B cell (primary cell): ENCODE results near the gene LRCH1. TPM values are rescaled to one million over a fixed set of nuclear protein-coding genes. Genes with fewer than 3 reads are reported as not detected.
A peak's percentile ranks its signal among the peaks of the same experiment; 100 is the strongest.

Experiments used
- ATAC-seq: fragments of 200-7000 bp; cut with Tn5 transposase; one replicate; pipeline ENCODE4 v1.10.0; 2021; ENCODE audit warnings: low read depth, mild to moderate bottlenecking, moderate number of reproducible peaks, moderate library complexity
- CTCF ChIA-PET: fragments of 350-600 bp; sonication (Branson Sonifier 250); formaldehyde crosslinking; loops from one replicate; lab custom pipeline; 2021; ENCODE audit warnings: antibody characterized with exemption, inconsistent platforms; lab: Charles Lee
- POLR2A ChIA-PET: fragments of 350-600 bp; sonication (Branson Sonifier 250); formaldehyde crosslinking; loops from one replicate; lab custom pipeline; 2021; ENCODE audit warnings: antibody characterized with exemption; lab: Charles Lee
- DNase-seq: peaks from one replicate; pipeline ENCODE4 v3.0.0; 2013
- H2AFZ ChIP-seq: 2 replicates; pipeline ENCODE4 v1.6.1; 2012; ENCODE audit warnings: mild to moderate bottlenecking, low read depth, low read length; ENCODE audit not compliant: insufficient read depth, poor library complexity, severe bottlenecking
- H3K27ac ChIP-seq, 2 donors: 1 replicate in 1 of 2; 2 replicates in 1 of 2; pipeline ENCODE4 v1.5.1; 2012 to 2013; ENCODE audit warnings: low read length in 2 of 2, mild to moderate bottlenecking in 2 of 2, moderate library complexity in 1 of 2
- H3K27me3 ChIP-seq, 4 experiments: fragments of 200-600 bp in 1 of 4; sonication (generic) in 1 of 4; replicated peaks in 1 of 4; 1 replicate in 2 of 4; 2 replicates in 2 of 4; pipeline versions ENCODE4 v1.6.1 to v1.7.0; 2013 to 2016; ENCODE audit warnings: low read length in 3 of 4, mild to moderate bottlenecking in 2 of 4, mixed read lengths in 1 of 4, moderate library complexity in 1 of 4; ENCODE audit not compliant: insufficient read depth in 4 of 4, control insufficient read depth in 3 of 4; ENCODE audit errors: control extremely low read depth in 1 of 4
- H3K36me3 ChIP-seq, 2 experiments: replicated peaks in 1 of 2; 1 replicate in 1 of 2; 2 replicates in 1 of 2; pipeline versions ENCODE4 v1.6.1 to v1.7.1; 2013; ENCODE audit warnings: low read length in 1 of 2; ENCODE audit not compliant: insufficient read depth in 2 of 2, control insufficient read depth in 1 of 2; ENCODE audit errors: control extremely low read depth in 1 of 2, extremely low read depth in 1 of 2
- H3K4me1 ChIP-seq, 2 donors: fragments of 200-600 bp in 1 of 2; sonication (generic) in 1 of 2; 1 replicate in 1 of 2; 2 replicates in 1 of 2; pipeline versions ENCODE4 v1.5.1 to v1.6.1; 2013 to 2017; ENCODE audit warnings: low read length in 2 of 2; ENCODE audit not compliant: control insufficient read depth in 2 of 2, insufficient read depth in 2 of 2
- H3K4me2 ChIP-seq: replicated peaks from 2 replicates; pipeline ENCODE3; 2012; ENCODE audit warnings: mild to moderate bottlenecking, low read depth, low read length; ENCODE audit not compliant: poor library complexity, severe bottlenecking
- H3K4me3 ChIP-seq, 5 experiments: fragments of 200-600 bp in 1 of 5; sonication (generic) in 1 of 5; 1 replicate in 3 of 5; 2 replicates in 2 of 5; pipeline versions ENCODE4 v1.5.1 to v1.7.0; 2011 to 2016; ENCODE audit warnings: low read length in 4 of 5, mild to moderate bottlenecking in 4 of 5, low read depth in 2 of 5, control low read depth in 1 of 5, moderate library complexity in 1 of 5; ENCODE audit not compliant: insufficient read depth in 1 of 5; ENCODE audit errors: control extremely low read depth in 1 of 5, extremely low read depth in 1 of 5
- H3K79me2 ChIP-seq: fragments of 200-600 bp; sonication (generic); one replicate; pipeline ENCODE4 v1.6.0; 2016; ENCODE audit warnings: low read length; ENCODE audit not compliant: control insufficient read depth, insufficient read depth
- H3K9ac ChIP-seq: fragments of 200-600 bp; sonication (generic); 2 replicates; pipeline ENCODE4 v1.6.1; 2017; ENCODE audit warnings: mild to moderate bottlenecking, low read length, moderate library complexity
- H3K9me3 ChIP-seq, 3 donors: one replicate each; pipeline versions ENCODE4 v1.6.1 to v1.7.1; 2013; ENCODE audit warnings: low read length in 2 of 3; ENCODE audit not compliant: control insufficient read depth in 2 of 3, insufficient read depth in 1 of 3; ENCODE audit errors: control extremely low read depth in 1 of 3
- H4K20me1 ChIP-seq: 2 replicates; pipeline ENCODE4 v1.6.0; 2012; ENCODE audit warnings: mild to moderate bottlenecking, low read length; ENCODE audit not compliant: insufficient read depth, control insufficient read depth, poor library complexity, severe bottlenecking
- H3K27ac Mint-ChIP-seq: one replicate; pipeline ENCODE4 v1.8.0; 2021; ENCODE audit warnings: mixed read lengths
- H3K27me3 Mint-ChIP-seq: one replicate; pipeline ENCODE4 v1.8.0; 2021; ENCODE audit warnings: mixed read lengths
- H3K4me1 Mint-ChIP-seq: one replicate; pipeline ENCODE4 v1.8.0; 2021; ENCODE audit warnings: mixed read lengths
- H3K4me3 Mint-ChIP-seq: one replicate; pipeline ENCODE4 v1.8.0; 2021; ENCODE audit warnings: mixed read lengths
- H3K9me3 Mint-ChIP-seq: one replicate; pipeline ENCODE4 v1.8.0; 2022; ENCODE audit warnings: mixed read lengths; ENCODE audit not compliant: insufficient read depth
- CTCF ChIP-seq: fragments of 200-600 bp; IDR thresholded peaks from one replicate; pipeline ENCODE4 v1.8.0; 2022; ENCODE audit warnings: antibody characterized with exemption, mild to moderate bottlenecking
- EZH2 ChIP-seq: IDR thresholded peaks from 2 replicates; pipeline ENCODE4 v1.6.1; 2012; ENCODE audit warnings: borderline replicate concordance, low read depth, mild to moderate bottlenecking, moderate library complexity, low read length; ENCODE audit not compliant: insufficient read depth, poor library complexity, severe bottlenecking
- WGBS: methylation state at CpG from one replicate; pipeline ENCODE4 v1.1.5; 2013; ENCODE audit warnings: missing lambda C conversion rate; ENCODE audit not compliant: insufficient coverage; 5-methylcytosine and 5-hydroxymethylcytosine counted together
- intact Hi-C: fragments of 100-400 bp; cut with micrococcal nuclease; formaldehyde crosslinking; loops from one replicate; pipeline ENCODE4 v1.10.0; 2022
- polyA plus RNA-seq: library from polyadenylated mRNA; depleted of rRNA; stranded (reverse); fragments of >200 nt; gene quantifications from 2 replicates; pipeline ENCODE4 v1.2.3, GENCODE V29; 2012
- total RNA-seq, 2 donors: library from RNA; stranded (reverse); fragments of 120-200 nt in 1 of 2; gene quantifications; 1 replicate in 1 of 2; 2 replicates in 1 of 2; pipeline versions ENCODE4 v1.2.3 to v1.2.4, GENCODE V29; 2013 to 2022

Gene LRCH1
- total and polyA plus RNA-seq, 2 donors (not counting 1 experiment from before 2014, with no cell fraction given), result 13.0 to 50.3 TPM

- Mint-ChIP-seq H3K27me3 (no peaks in the 10 kb centered on the region), H3K27ac (no peak overlapping the region), H3K9me3 (no peaks in the 10 kb centered on the region), H3K4me3 (no peak overlapping the region), H3K4me1 (peaks cover 90% of the 10 kb centered on the region)
- ChIA-PET CTCF (interaction anchor here (0.7 kb wide), 1 partner anchor 25 kb away, joined by 3 read pairs; no protein-coding TSS in a partner anchor), POLR2A (interaction anchor here (0.7 kb wide), 1 partner anchor 71 kb away, joined by 4 read pairs; no protein-coding TSS in a partner anchor)
- no peak for ATAC-seq
- intact Hi-C loops, result loop anchor here (2.0 kb wide), 1 partner anchor 16 kb away; no protein-coding TSS in a partner anchor
- Histone ChIP-seq H3K79me2 (peaks cover 100% of the 10 kb centered on the region), H2AFZ (no peak overlapping the region), H4K20me1 (peaks cover 15% of the 10 kb centered on the region), H3K27ac (peak overlapping the region in 1 of 2 donors; percentile 74), H3K4me3 (no peak overlapping the region), H3K4me2 (peak overlapping the region; percentile 60), H3K9me3 (no peaks in the 10 kb centered on the region), H3K9ac (no peak overlapping the region), H3K27me3 (no peaks in the 10 kb centered on the region), H3K4me1 (peaks cover 79 to 87% of the 10 kb centered on the region in 2 donors), H3K36me3 (no peaks in the 10 kb centered on the region)
- no peak for DNase-seq
- WGBS, result 100% methylated on average over 1 of the region's 4 CpGs
- no peak for TF ChIP-seq EZH2
Measured at GRCh38 chr13:46605076-46605824, 52.3 kb downstream of the LRCH1 start.

- WGBS, result no CpG with 5 or more reads among the region's 3 CpGs
- peak; percentile 44 for ATAC-seq
- peaks cover 89% of the 10 kb centered on the region for H3K4me1 Mint-ChIP-seq
- Histone ChIP-seq H3K36me3 (no peaks in the 10 kb centered on the region), H3K4me3 (peak overlapping the region in 1 of 5 experiments; percentile 18), H3K27me3 (no peaks in the 10 kb centered on the region), H4K20me1 (peaks cover 13% of the 10 kb centered on the region), H3K9me3 (no peaks in the 10 kb centered on the region), H3K4me2 (peak overlapping the region; percentile 60), H3K79me2 (peaks cover 100% of the 10 kb centered on the region), H2AFZ (peak overlapping the region; percentile 4), H3K27ac (peak overlapping the region; percentile 26 to 74), H3K4me1 (peaks cover 76 to 80% of the 10 kb centered on the region in 2 donors), H3K9ac (peak overlapping the region; percentile 12)
- TF ChIP-seq CTCF, result no peak
- no peak for TF ChIP-seq EZH2
- H3K27ac Mint-ChIP-seq, result peak overlapping the region; percentile 79
- intact Hi-C loops, result loop anchor here (1.0 to 2.0 kb wide), 3 partner anchors 11 to 73 kb away; no protein-coding TSS in a partner anchor
- DNase-seq, result peak; percentile 72
- peak overlapping the region; percentile 66 for H3K4me3 Mint-ChIP-seq
- ChIA-PET CTCF (interaction anchor here (0.6 kb wide), 1 partner anchor 22 kb away, joined by 3 read pairs; no protein-coding TSS in a partner anchor), POLR2A (interaction anchor here (0.7 kb wide), 1 partner anchor 71 kb away, joined by 4 read pairs; no protein-coding TSS in a partner anchor)
- H3K27me3 Mint-ChIP-seq, result no peaks in the 10 kb centered on the region
- no peaks in the 10 kb centered on the region for H3K9me3 Mint-ChIP-seq
Measured at GRCh38 chr13:46605825-46606554, 53.0 kb downstream of the LRCH1 start.
